HEK293 (cell line): ENCODE measurements around the gene ZNF469.

Experiments
- CTCF ChIA-PET: fragments of 350-600 bp; formaldehyde crosslinking; extraction: SDS; loops from one replicate; lab custom pipeline; 2021; ENCODE audit warnings: antibody characterized with exemption; lab: Yijun Ruan, JAX
- POLR2A ChIA-PET: fragments of 300-600 bp; formaldehyde crosslinking; extraction: SDS; loops from one replicate; lab custom pipeline; 2020; ENCODE audit warnings: antibody characterized with exemption, inconsistent platforms; lab: Yijun Ruan, JAX
- H3K27ac ChIP-seq: fragments of 200-500 bp; sonication (Bioruptor generic); 2 replicates; pipeline ENCODE4 v1.5.1; 2014; ENCODE audit warnings: low read depth, low read length, control low read depth, inconsistent platforms; ENCODE audit errors: extremely low read depth
- H3K36me3 ChIP-seq, 2 experiments: fragments of 200-500 bp in 1 of 2; sonication (Bioruptor generic) in 1 of 2; 1 replicate in 1 of 2; 2 replicates in 1 of 2; pipeline ENCODE4 v1.5.1; 2014 to 2017; ENCODE audit warnings: inconsistent platforms in 2 of 2, low read length in 2 of 2; ENCODE audit not compliant: control insufficient read depth in 2 of 2, insufficient read depth in 1 of 2
- H3K4me1 ChIP-seq: fragments of 200-500 bp; sonication (Bioruptor generic); 2 replicates; pipeline ENCODE4 v1.5.1; 2014; ENCODE audit warnings: mild to moderate bottlenecking, low read length, inconsistent platforms; ENCODE audit not compliant: control insufficient read depth, insufficient read depth
- H3K4me3 ChIP-seq: 2 replicates; pipeline ENCODE4 v1.5.1; 2011; ENCODE audit warnings: low read depth, mild to moderate bottlenecking, control low read depth, low read length, moderate library complexity
- H3K9me3 ChIP-seq: fragments of 200-500 bp; sonication (Bioruptor generic); 2 replicates; pipeline ENCODE4 v1.5.1; 2014; ENCODE audit warnings: low read depth, low read length, inconsistent platforms; ENCODE audit not compliant: control insufficient read depth, insufficient read depth
- BCL11A ChIP-seq: fragments of 450-650 bp; formaldehyde crosslinking; IDR thresholded peaks from 2 replicates; pipeline ENCODE4 v1.5.1; 2016; ENCODE audit warnings: low read depth, missing biosample characterization, missing genetic modification characterization
- FEZF1 ChIP-seq: fragments of 450-650 bp; formaldehyde crosslinking; IDR thresholded peaks from 2 replicates; pipeline ENCODE4 v1.5.1; 2016; ENCODE audit warnings: missing biosample characterization, missing genetic modification characterization
- HOXA7 ChIP-seq: sonication (generic); formaldehyde crosslinking; IDR thresholded peaks from 2 replicates; pipeline ENCODE4 v1.8.1; 2022; ENCODE audit warnings: missing genetic modification reagents, borderline replicate concordance
- KLF16 ChIP-seq: fragments of 450-650 bp; formaldehyde crosslinking; IDR thresholded peaks from 2 replicates; pipeline ENCODE4 v1.5.1; 2017; ENCODE audit warnings: missing biosample characterization, missing genetic modification characterization
- MZF1 ChIP-seq: fragments of 450-650 bp; formaldehyde crosslinking; IDR thresholded peaks from 2 replicates; pipeline ENCODE4 v1.5.1; 2017; ENCODE audit warnings: missing biosample characterization, missing genetic modification characterization, borderline replicate concordance
- ZNF157 ChIP-seq: fragments of 450-650 bp; formaldehyde crosslinking; IDR thresholded peaks from 2 replicates; pipeline ENCODE4 v1.5.1; 2016; ENCODE audit warnings: missing biosample characterization, missing genetic modification characterization
- ZNF26 ChIP-seq: fragments of 450-650 bp; formaldehyde crosslinking; IDR thresholded peaks from 2 replicates; pipeline ENCODE4 v1.5.1; 2016; ENCODE audit warnings: missing biosample characterization, missing genetic modification characterization
- ZNF274 ChIP-seq, 2 experiments: fragments of 200-500 bp in 1 of 2; fragments of 450-650 bp in 1 of 2; sonication (Bioruptor generic) in 1 of 2; formaldehyde crosslinking in 1 of 2; IDR thresholded peaks; 2 replicates each; pipeline versions ENCODE4 v1.5.1 to v1.6.1; 2014 to 2016; ENCODE audit warnings: borderline replicate concordance in 1 of 2, inconsistent platforms in 1 of 2, low read length in 1 of 2, missing biosample characterization in 1 of 2, missing genetic modification characterization in 1 of 2
- ZNF292 ChIP-seq: fragments of 450-650 bp; formaldehyde crosslinking; IDR thresholded peaks from 2 replicates; pipeline ENCODE4 v1.5.1; 2016; ENCODE audit warnings: low read depth, missing biosample characterization, missing genetic modification characterization, borderline replicate concordance
- ZNF600 ChIP-seq: fragments of 450-650 bp; formaldehyde crosslinking; IDR thresholded peaks from 2 replicates; pipeline ENCODE4 v1.5.1; 2016; ENCODE audit warnings: missing biosample characterization, missing genetic modification characterization
- ZNF626 ChIP-seq: fragments of 450-650 bp; sonication (Bioruptor Pico); formaldehyde crosslinking; IDR thresholded peaks from 2 replicates; pipeline ENCODE4 v1.5.1; 2018; ENCODE audit warnings: missing biosample characterization, missing genetic modification characterization, inconsistent platforms
- ZNF664 ChIP-seq: fragments of 450-650 bp; formaldehyde crosslinking; IDR thresholded peaks from 2 replicates; pipeline ENCODE4 v1.5.1; 2016; ENCODE audit warnings: missing biosample characterization, missing genetic modification characterization
- ZNF670 ChIP-seq: fragments of 450-650 bp; formaldehyde crosslinking; IDR thresholded peaks from 2 replicates; pipeline ENCODE4 v1.5.1; 2016; ENCODE audit warnings: missing biosample characterization, missing genetic modification characterization, low read depth
- ZNF768 ChIP-seq: fragments of 450-650 bp; formaldehyde crosslinking; IDR thresholded peaks from 2 replicates; pipeline ENCODE4 v1.5.1; 2018; ENCODE audit warnings: missing biosample characterization, mild to moderate bottlenecking, missing genetic modification characterization
- ZNF777 ChIP-seq: fragments of 450-650 bp; formaldehyde crosslinking; IDR thresholded peaks from 2 replicates; pipeline ENCODE4 v1.5.1; 2017; ENCODE audit warnings: missing biosample characterization, missing genetic modification characterization, borderline replicate concordance
- ZNF837 ChIP-seq: fragments of 450-650 bp; formaldehyde crosslinking; IDR thresholded peaks from 2 replicates; pipeline ENCODE4 v1.5.1; 2016; ENCODE audit warnings: missing biosample characterization, missing genetic modification characterization
- ZSCAN23 ChIP-seq: fragments of 450-650 bp; formaldehyde crosslinking; IDR thresholded peaks from 2 replicates; pipeline ENCODE4 v1.5.1; 2016; ENCODE audit warnings: missing biosample characterization, missing genetic modification characterization
- TF ChIP-seq, protein P1 (sequence below): fragments of 450-650 bp; formaldehyde crosslinking; conservative IDR thresholded peaks from 2 replicates; pipeline ENCODE4 v1.5.1; 2016; ENCODE audit warnings: low read depth, missing biosample characterization, missing genetic modification characterization
- TF ChIP-seq, protein P2 (sequence below): fragments of 450-650 bp; formaldehyde crosslinking; IDR thresholded peaks from 2 replicates; pipeline ENCODE4 v1.5.1; 2016; ENCODE audit warnings: missing biosample characterization, missing genetic modification characterization

Gene ZNF469

GRCh38 chr16:88372522-88372921 is 10.2 kb upstream of the ZNF469 start (continued):
- TF ChIP-seq ZNF664 (tag by site-specific recombination) (no peak), FEZF1 (tag by site-specific recombination) (no peak), KLF16 (tag by site-specific recombination) (0 out of 2 replicates have a peak, but pooled peaks have one; percentile 13), ZNF292 (tag by site-specific recombination) (no peak), ZSCAN23 (tag by site-specific recombination) (no peak), ZNF777 (tag by site-specific recombination) (no peak; the same call in 1 of the 2 replicates), ZNF768 (tag by site-specific recombination) (no peak; the same call in 1 of the 2 replicates), ZNF670 (tag by site-specific recombination) (no peak)
- TF ChIP-seq, protein P1, sequence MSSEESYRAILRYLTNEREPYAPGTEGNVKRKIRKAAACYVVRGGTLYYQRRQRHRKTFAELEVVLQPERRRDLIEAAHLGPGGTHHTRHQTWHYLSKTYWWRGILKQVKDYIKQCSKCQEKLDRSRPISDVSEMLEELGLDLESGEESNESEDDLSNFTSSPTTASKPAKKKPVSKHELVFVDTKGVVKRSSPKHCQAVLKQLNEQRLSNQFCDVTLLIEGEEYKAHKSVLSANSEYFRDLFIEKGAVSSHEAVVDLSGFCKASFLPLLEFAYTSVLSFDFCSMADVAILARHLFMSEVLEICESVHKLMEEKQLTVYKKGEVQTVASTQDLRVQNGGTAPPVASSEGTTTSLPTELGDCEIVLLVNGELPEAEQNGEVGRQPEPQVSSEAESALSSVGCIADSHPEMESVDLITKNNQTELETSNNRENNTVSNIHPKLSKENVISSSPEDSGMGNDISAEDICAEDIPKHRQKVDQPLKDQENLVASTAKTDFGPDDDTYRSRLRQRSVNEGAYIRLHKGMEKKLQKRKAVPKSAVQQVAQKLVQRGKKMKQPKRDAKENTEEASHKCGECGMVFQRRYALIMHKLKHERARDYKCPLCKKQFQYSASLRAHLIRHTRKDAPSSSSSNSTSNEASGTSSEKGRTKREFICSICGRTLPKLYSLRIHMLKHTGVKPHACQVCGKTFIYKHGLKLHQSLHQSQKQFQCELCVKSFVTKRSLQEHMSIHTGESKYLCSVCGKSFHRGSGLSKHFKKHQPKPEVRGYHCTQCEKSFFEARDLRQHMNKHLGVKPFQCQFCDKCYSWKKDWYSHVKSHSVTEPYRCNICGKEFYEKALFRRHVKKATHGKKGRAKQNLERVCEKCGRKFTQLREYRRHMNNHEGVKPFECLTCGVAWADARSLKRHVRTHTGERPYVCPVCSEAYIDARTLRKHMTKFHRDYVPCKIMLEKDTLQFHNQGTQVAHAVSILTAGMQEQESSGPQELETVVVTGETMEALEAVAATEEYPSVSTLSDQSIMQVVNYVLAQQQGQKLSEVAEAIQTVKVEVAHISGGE (tag by site-specific recombination), result peak; percentile 31; the same call in 1 of the 2 replicates

- H3K36me3 ChIP-seq, result no peaks in the 10 kb centered on the region
- no peak overlapping the region for H3K4me3 ChIP-seq
- ChIA-PET CTCF (interaction anchor here (0.8 kb wide), 1 partner anchor 10 kb away, joined by 5 read pairs; the partner anchor contains the start of gene ZNF469), POLR2A (no interaction called here)
- no peaks in the 10 kb centered on the region for H3K4me1 ChIP-seq
- TF ChIP-seq ZNF157 (tag by site-specific recombination) (no peak), BCL11A (no peak), MZF1 (tag by site-specific recombination) (no peak), ZNF626 (tag by site-specific recombination) (no peak), ZNF837 (tag by site-specific recombination) (no peak), ZNF26 (tag by site-specific recombination) (no peak), ZNF274 (IDR thresholded peaks at IDR 0.05; ENCODE audit: low read length) (no peak), ZNF274 (tag by site-specific recombination; IDR thresholded peaks at IDR 0.05; ENCODE audit: borderline replicate concordance) (no peak), HOXA7 (no peak), ZNF600 (tag by site-specific recombination) (no peak)
- TF ChIP-seq, protein P2, sequence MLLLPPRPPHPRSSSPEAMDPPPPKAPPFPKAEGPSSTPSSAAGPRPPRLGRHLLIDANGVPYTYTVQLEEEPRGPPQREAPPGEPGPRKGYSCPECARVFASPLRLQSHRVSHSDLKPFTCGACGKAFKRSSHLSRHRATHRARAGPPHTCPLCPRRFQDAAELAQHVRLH (tag by site-specific recombination), result no peak
- no peaks in the 10 kb centered on the region for H3K9me3 ChIP-seq
- no peak overlapping the region for H3K27ac ChIP-seq
Measured at GRCh38 chr16:88373211-88373610, 9.5 kb upstream of the ZNF469 start.
